HG03558 (cell line): ENCODE data around the gene RLIM.

Experiments
- ATAC-seq: cut with Tn5 transposase; IDR thresholded peaks from one replicate; pipeline ENCODE4 v1.9.1; 2021; ENCODE audit warnings: moderate number of reproducible peaks; ENCODE audit not compliant: unreplicated experiment; ENCODE audit errors: extremely low read depth

RLIM gene

GRCh38 chrX:74536832-74537371 is 77.5 kb downstream of the RLIM start:
- ATAC-seq, result no peak

- ATAC-seq, result no peak
Measured at GRCh38 chrX:74536152-74536831, 78.1 kb downstream of the RLIM start.

- no peak for ATAC-seq
Measured at GRCh38 chrX:74535408-74536151, 78.8 kb downstream of the RLIM start.
